HepG2 (cell line): ENCODE data around the gene PPM1G. TPM values are rescaled to one million over a fixed set of nuclear protein-coding genes. Genes with fewer than 3 reads are reported as not detected.

ENCODE experiments used
- CEBPG ChIP-seq: IDR thresholded peaks from 2 replicates; pipeline ENCODE4 v1.6.1; 2016
- IRF2 ChIP-seq: IDR thresholded peaks from 2 replicates; pipeline ENCODE4 v1.6.1; 2018; ENCODE audit warnings: missing genetic modification reagents, missing compliant biosample characterization
- KLF13 ChIP-seq: sonication (generic); formaldehyde crosslinking; IDR thresholded peaks from 2 replicates; pipeline ENCODE4 v1.4.0; 2020; ENCODE audit warnings: mild to moderate bottlenecking, missing genetic modification reagents
- LRRFIP1 ChIP-seq: sonication (generic); formaldehyde crosslinking; conservative IDR thresholded peaks from 2 replicates; pipeline ENCODE4 v1.4.0; 2020; ENCODE audit warnings: missing genetic modification reagents
- MLX ChIP-seq: IDR thresholded peaks from 2 replicates; pipeline ENCODE4 v1.6.1; 2016
- NCOR1 ChIP-seq: fragments of 200-600 bp; sonication (generic); IDR thresholded peaks from 2 replicates; pipeline ENCODE4 v1.7.0; 2017; ENCODE audit warnings: antibody characterized with exemption, low read length, borderline replicate concordance
- NR2C2 ChIP-seq: sonication (generic); formaldehyde crosslinking; IDR thresholded peaks from 2 replicates; pipeline ENCODE4 v1.4.0; 2020; ENCODE audit warnings: missing genetic modification reagents, mild to moderate bottlenecking, moderate library complexity, borderline replicate concordance
- RNF2 ChIP-seq: fragments of 450-650 bp; conservative IDR thresholded peaks from 2 replicates; pipeline ENCODE4 v1.6.1; 2016; ENCODE audit warnings: low read depth
- RORA ChIP-seq: sonication (generic); formaldehyde crosslinking; IDR thresholded peaks from 2 replicates; pipeline ENCODE4 v1.5.0; 2020; ENCODE audit warnings: mild to moderate bottlenecking, missing genetic modification reagents, moderate library complexity
- ZBTB33 ChIP-seq: sonication (generic); formaldehyde crosslinking; IDR thresholded peaks from 2 replicates; pipeline ENCODE4 v1.4.0; 2020; ENCODE audit warnings: missing genetic modification reagents
- ZBTB37 ChIP-seq: sonication (generic); formaldehyde crosslinking; IDR thresholded peaks from 2 replicates; pipeline ENCODE4 v1.4.0; 2020; ENCODE audit warnings: mild to moderate bottlenecking, missing genetic modification reagents
- ZFP36L2 ChIP-seq: sonication (generic); formaldehyde crosslinking; IDR thresholded peaks from 2 replicates; pipeline ENCODE4 v1.4.0; 2020; ENCODE audit warnings: missing genetic modification reagents
- ZFP62 ChIP-seq: sonication (generic); formaldehyde crosslinking; IDR thresholded peaks from 2 replicates; pipeline ENCODE4 v1.4.0; 2020; ENCODE audit warnings: missing genetic modification reagents
- ZNF331 ChIP-seq: sonication (generic); formaldehyde crosslinking; IDR thresholded peaks from 2 replicates; pipeline ENCODE4 v1.4.0; 2020; ENCODE audit warnings: missing genetic modification reagents
- ZNF510 ChIP-seq: sonication (generic); formaldehyde crosslinking; IDR thresholded peaks from 2 replicates; pipeline ENCODE4 v1.4.0; 2020; ENCODE audit warnings: low read depth, mild to moderate bottlenecking, missing genetic modification reagents
- ZNF597 ChIP-seq: sonication (generic); formaldehyde crosslinking; IDR thresholded peaks from 2 replicates; pipeline ENCODE4 v1.5.0; 2020; ENCODE audit warnings: missing genetic modification reagents
- ZNF704 ChIP-seq: sonication (generic); formaldehyde crosslinking; IDR thresholded peaks from 2 replicates; pipeline ENCODE4 v1.8.1; 2023; ENCODE audit warnings: mild to moderate bottlenecking, inconsistent platforms, moderate library complexity, missing genetic modification reagents, borderline replicate concordance
- ZNF720 ChIP-seq: sonication (generic); formaldehyde crosslinking; IDR thresholded peaks from 2 replicates; pipeline ENCODE4 v1.4.0; 2020; ENCODE audit warnings: missing genetic modification reagents
- ZNF768 ChIP-seq: sonication (generic); formaldehyde crosslinking; IDR thresholded peaks from 2 replicates; pipeline ENCODE4 v1.4.0; 2020; ENCODE audit warnings: missing genetic modification reagents
- ZNF841 ChIP-seq: sonication (generic); formaldehyde crosslinking; IDR thresholded peaks from 2 replicates; pipeline ENCODE4 v1.8.1; 2023; ENCODE audit warnings: missing genetic modification reagents, borderline replicate concordance
- ZSCAN30 ChIP-seq: sonication (generic); formaldehyde crosslinking; IDR thresholded peaks from 2 replicates; pipeline ENCODE4 v1.5.0; 2020; ENCODE audit warnings: mild to moderate bottlenecking, missing genetic modification reagents
- polyA plus RNA-seq, 8 experiments: library from polyadenylated mRNA; depleted of rRNA in 3 of 8; stranded (reverse) in 7 of 8; unstranded in 1 of 8; fragments of >200 nt; fragmentation: Illumina TruSeq in 4 of 8; extraction: Trizol in 4 of 8; gene quantifications; 2 replicates each; pipeline versions ENCODE4 v1.2.1 to v1.2.3, GENCODE V29; 2011 to 2016; ENCODE audit warnings: low read depth in 4 of 8, missing spikeins in 1 of 8, mixed read lengths in 1 of 8; ENCODE audit not compliant: insufficient read depth in 1 of 8
- total RNA-seq, 5 experiments: library from RNA; depleted of rRNA; stranded (reverse); fragments of >200 nt; fragmentation: Illumina TruSeq; extraction: Trizol; gene quantifications; 2 replicates each; pipeline ENCODE4 v1.2.3, GENCODE V29; 2016; ENCODE audit warnings: low read depth in 1 of 5

Gene PPM1G
- total and polyA plus RNA-seq, 2 of the 13 experiments (the other 11 are each of a cell fraction or from before 2014, with no cell fraction given) = 58.2 to 213 TPM

- TF ChIP-seq ZBTB33 (CRISPR knock-in tag) = no peak
- TF ChIP-seq ZFP36L2 (CRISPR knock-in tag) = no peak; the same call in 1 of the 2 replicates
- TF ChIP-seq RNF2 = peak; percentile 78
- peak; percentile 83 for TF ChIP-seq NR2C2 (CRISPR knock-in tag)
- peak; percentile 79; the same call in 1 of the 2 replicates for TF ChIP-seq ZNF510
- 0 out of 2 replicates have a peak, but pooled peaks have one; percentile 26 for TF ChIP-seq KLF13
- TF ChIP-seq ZNF768 (CRISPR knock-in tag) = peak; percentile 61; the same call in 1 of the 2 replicates
- TF ChIP-seq LRRFIP1 (CRISPR knock-in tag) = no peak
- no peak for TF ChIP-seq RORA (CRISPR knock-in tag)
- TF ChIP-seq MLX = peak; percentile 67
- TF ChIP-seq ZSCAN30 (CRISPR knock-in tag) = no peak; the same call in 1 of the 2 replicates
- no peak for TF ChIP-seq NCOR1
- no peak for TF ChIP-seq ZBTB37 (CRISPR knock-in tag)
- TF ChIP-seq ZNF331 (CRISPR knock-in tag) = peak; percentile 70; the same call in 1 of the 2 replicates
- peak; percentile 36; the same call in 1 of the 2 replicates for TF ChIP-seq IRF2 (CRISPR knock-in tag)
- no peak; the same call in none of the 2 replicates for TF ChIP-seq CEBPG (CRISPR knock-in tag)
- TF ChIP-seq ZNF841 = no peak
- TF ChIP-seq ZFP62 (CRISPR knock-in tag) = no peak; the same call in 1 of the 2 replicates
- TF ChIP-seq ZNF597 (CRISPR knock-in tag) = no peak
- TF ChIP-seq ZNF704 (CRISPR knock-in tag) = peak; percentile 74
- 0 out of 2 replicates have a peak, but pooled peaks have one; percentile 41 for TF ChIP-seq ZNF720 (CRISPR knock-in tag)
Observed at GRCh38 chr2:27409321-27410073, at the start of gene PPM1G (continued).
